Lung (tissue), 12 donors: Measurements from ENCODE around the gene KCNJ10. TPM values are rescaled to one million over a fixed set of nuclear protein-coding genes. Genes with fewer than 3 reads are reported as not detected.

Source experiments
- ATAC-seq: fragments of 200-7000 bp; cut with Tn5 transposase; one replicate; pipeline ENCODE4 v1.9.1; 2020; ENCODE audit warnings: moderate number of reproducible peaks; ENCODE audit not compliant: insufficient read depth, low FRiP score
- DNase-seq, 3 donors: peaks; one replicate each; pipeline ENCODE4 v3.0.0-alpha.2; 2013 to 2017
- H3K27ac ChIP-seq, 2 donors: one replicate each; pipeline ENCODE4 v1.5.1; 2013; ENCODE audit warnings: mild to moderate bottlenecking in 2 of 2, moderate library complexity in 2 of 2, control low read depth in 1 of 2, inconsistent platforms in 1 of 2, low read depth in 1 of 2, low read length in 1 of 2
- H3K27me3 ChIP-seq, 3 donors: one replicate each; pipeline ENCODE4 v1.5.1; 2013; ENCODE audit warnings: low read length in 2 of 3; ENCODE audit not compliant: control insufficient read depth in 3 of 3, insufficient read depth in 3 of 3
- H3K36me3 ChIP-seq, 4 donors: one replicate each; pipeline ENCODE4 v1.5.1; 2013; ENCODE audit warnings: low read length in 4 of 4, mild to moderate bottlenecking in 1 of 4, moderate library complexity in 1 of 4; ENCODE audit not compliant: control insufficient read depth in 4 of 4, insufficient read depth in 4 of 4
- H3K4me1 ChIP-seq, 5 donors: one replicate each; pipeline ENCODE4 v1.5.1; 2013; ENCODE audit warnings: low read length in 5 of 5, mild to moderate bottlenecking in 2 of 5, moderate library complexity in 1 of 5; ENCODE audit not compliant: control insufficient read depth in 5 of 5, insufficient read depth in 5 of 5
- H3K4me3 ChIP-seq: one replicate; pipeline ENCODE4 v1.5.1; 2013; ENCODE audit warnings: mild to moderate bottlenecking, control low read depth, moderate library complexity
- H3K9ac ChIP-seq, 2 donors: one replicate each; pipeline ENCODE4 v1.5.1; 2013; ENCODE audit warnings: low read length in 2 of 2, control low read depth in 1 of 2; ENCODE audit not compliant: insufficient read depth in 1 of 2
- H3K9me3 ChIP-seq, 4 donors: one replicate each; pipeline ENCODE4 v1.5.1; 2013; ENCODE audit warnings: low read length in 3 of 4, mild to moderate bottlenecking in 1 of 4, moderate library complexity in 1 of 4; ENCODE audit not compliant: control insufficient read depth in 4 of 4, insufficient read depth in 3 of 4
- CTCF ChIP-seq: IDR thresholded peaks from 2 replicates; pipeline ENCODE4 v1.5.1; 2012; ENCODE audit warnings: mild to moderate bottlenecking; ENCODE audit errors: control extremely low read depth, extremely low read depth
- WGBS, 2 donors: extraction: QIAGEN DNeasy Blood & Tissue Kit; methylation state at CpG; one replicate each; pipeline ENCODE4 v1.1.7; 2013; 5-methylcytosine and 5-hydroxymethylcytosine counted together
- polyA plus RNA-seq, 2 donors: library from polyadenylated mRNA; stranded (reverse); fragments of 200-250 nt; gene quantifications; one replicate each; pipeline ENCODE4 v1.2.1, GENCODE V29; 2013
- total RNA-seq, 2 donors: library from RNA; depleted of rRNA in 1 of 2; stranded (reverse); fragments of >200 nt in 1 of 2; gene quantifications; one replicate each; pipeline ENCODE4 v1.2.1, GENCODE V29; 2014 to 2021
- donor health status: control.
- donor health status: control.
- donor health status: Bipolar disorder and iron deficiency.
- donor health status: healthy.
- donor health status: DM: yes; HTN: yes; CAD: no.

Gene KCNJ10
- total and polyA plus RNA-seq, 4 donors: 0.02 to 0.37 (median 0.10) TPM

GRCh38 chr1:160022330-160023310 lies 47.3 kb downstream of the KCNJ10 start:
- no peak overlapping the region for H3K27ac ChIP-seq
- 61 to 79% methylated on average over 6 of the region's 6 CpGs for WGBS, 2 donors
- peaks cover 0 to 27% (median 12%) of the 10 kb centered on the region in 3 donors for H3K27me3 ChIP-seq
- DNase-seq: no peak
- H3K36me3 ChIP-seq: peaks cover 0 to 2% (median 0%) of the 10 kb centered on the region in 4 donors
- TF ChIP-seq CTCF: no peak
- ATAC-seq: no peak
- H3K9me3 ChIP-seq: no peaks in the 10 kb centered on the region
- H3K4me3 ChIP-seq: no peak overlapping the region
- no peak overlapping the region for H3K9ac ChIP-seq
- H3K4me1 ChIP-seq: peaks cover 0 to 22% (median 7%) of the 10 kb centered on the region in 5 donors

DNA sequence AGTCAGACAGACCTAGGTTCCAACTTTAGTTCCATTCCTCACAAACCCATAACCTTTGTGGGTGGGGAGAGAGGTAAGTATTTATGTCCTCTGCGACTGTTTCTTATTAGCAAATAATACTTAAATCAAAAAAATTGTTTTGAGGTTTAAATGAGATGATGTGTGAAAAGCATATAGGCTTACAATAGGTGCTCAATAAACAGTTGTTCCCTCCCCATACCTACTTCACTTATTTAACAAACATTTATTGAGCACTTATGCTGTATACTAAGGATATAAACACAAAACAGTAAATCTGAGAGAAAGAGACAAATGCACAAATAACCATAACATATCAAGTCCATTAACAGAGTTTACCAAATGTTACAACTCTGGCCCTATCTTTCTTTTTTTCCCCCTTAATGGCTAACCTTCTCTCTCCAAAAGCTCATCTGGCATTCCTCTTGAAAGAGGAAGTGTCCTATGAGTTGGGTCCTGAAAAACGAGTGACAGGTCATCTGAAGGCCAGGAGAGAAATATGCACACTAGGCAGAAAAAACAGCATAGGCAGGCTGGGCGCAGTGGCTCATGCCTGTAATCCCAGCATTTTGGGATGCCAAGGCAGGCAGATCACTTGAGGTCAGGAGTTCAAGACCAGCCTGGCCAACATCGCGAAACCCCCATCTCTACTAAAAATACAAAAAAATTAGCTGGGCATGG lies 48.4 kb downstream of the KCNJ10 start:
- H3K36me3 ChIP-seq: peaks cover 0 to 1% (median 0%) of the 10 kb centered on the region in 4 donors
- no peak overlapping the region for H3K27ac ChIP-seq
- peaks cover 0 to 22% (median 7%) of the 10 kb centered on the region in 5 donors for H3K4me1 ChIP-seq
- H3K4me3 ChIP-seq: no peak overlapping the region
- peaks cover 0 to 27% (median 13%) of the 10 kb centered on the region in 3 donors for H3K27me3 ChIP-seq
- no peak overlapping the region for H3K9ac ChIP-seq
- no peak for ATAC-seq
- no peak for TF ChIP-seq CTCF
- 73 to 84% methylated on average over 5 of the region's 5 CpGs for WGBS, 2 donors
- H3K9me3 ChIP-seq: no peaks in the 10 kb centered on the region
- no peak for DNase-seq

GRCh38 chr1:160020196-160020595 lies 49.8 kb downstream of the KCNJ10 start:
- no peak overlapping the region for H3K9ac ChIP-seq
- no peak for TF ChIP-seq CTCF
- ATAC-seq (no peak), DNase-seq (no peak)
- H3K9me3 ChIP-seq: no peaks in the 10 kb centered on the region
- no peak overlapping the region for H3K4me3 ChIP-seq
- H3K4me1 ChIP-seq: peaks cover 0 to 19% (median 7%) of the 10 kb centered on the region in 5 donors
- H3K27ac ChIP-seq: no peak overlapping the region
- peaks cover 0 to 27% (median 15%) of the 10 kb centered on the region in 3 donors for H3K27me3 ChIP-seq
- WGBS, 2 donors: 75 to 91% methylated on average over 5 of the region's 5 CpGs
- no peaks in the 10 kb centered on the region for H3K36me3 ChIP-seq
